ENCODE results near the gene RPS18.

DNA sequence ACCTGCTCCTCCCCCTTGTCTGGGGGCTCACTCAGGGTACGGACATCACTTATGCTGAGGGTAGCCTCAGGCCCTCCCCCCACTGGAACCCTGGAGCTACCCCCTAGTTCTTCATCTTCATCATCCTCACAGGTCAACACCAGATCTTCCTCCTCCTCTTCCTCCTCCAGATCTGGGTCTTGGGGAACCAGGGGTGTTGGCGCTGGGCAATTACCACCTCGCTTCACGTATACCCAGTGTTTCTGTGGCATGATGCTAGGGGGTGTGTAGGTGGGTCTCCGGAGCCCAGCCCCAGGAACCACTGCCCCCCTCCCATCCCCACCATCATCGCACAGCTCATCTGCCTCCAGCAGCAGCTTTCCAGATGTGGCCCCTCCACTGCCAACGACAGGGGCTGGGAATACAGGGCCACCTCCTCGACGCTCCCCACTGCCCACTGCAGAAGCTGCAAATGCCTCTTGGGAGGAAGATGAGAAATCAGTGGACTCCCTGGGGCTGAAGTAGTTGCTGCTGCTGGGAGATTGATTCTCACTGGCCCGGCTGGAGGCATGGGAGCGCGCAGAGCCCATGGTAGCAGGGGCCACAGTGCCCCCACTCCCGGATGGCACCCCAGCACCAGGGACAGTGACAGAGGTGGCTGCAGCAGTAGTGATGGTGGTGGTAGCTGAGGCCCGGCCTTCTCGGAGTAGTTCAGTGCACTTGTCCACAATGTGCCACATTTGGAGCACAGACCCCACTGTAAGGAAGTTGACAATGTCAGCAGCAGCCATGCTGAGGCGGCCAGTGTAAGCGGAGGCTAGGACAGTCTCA lies 44.1 kb downstream of the RPS18 start:
- no peak for TF ChIP-seq CTCF (IDR thresholded peaks at IDR 0.05)
- TF ChIP-seq POLR2A (IDR thresholded peaks at IDR 0.05; ENCODE audit: low read depth) = no peak
- TF ChIP-seq EP300 (IDR thresholded peaks at IDR 0.05) = no peak

Data from esophagus muscularis mucosa (tissue), 4 donors.